ENCODE data around the gene STAT3. TPM values are rescaled to one million over a fixed set of nuclear protein-coding genes. Genes with fewer than 3 reads are reported as not detected.
A peak's percentile ranks its signal among the peaks of the same experiment; 100 is the strongest.

STAT3 gene
- total RNA-seq, 8 experiments from 2014 or later, result 31.4 to 386 (median 106) TPM

DNA sequence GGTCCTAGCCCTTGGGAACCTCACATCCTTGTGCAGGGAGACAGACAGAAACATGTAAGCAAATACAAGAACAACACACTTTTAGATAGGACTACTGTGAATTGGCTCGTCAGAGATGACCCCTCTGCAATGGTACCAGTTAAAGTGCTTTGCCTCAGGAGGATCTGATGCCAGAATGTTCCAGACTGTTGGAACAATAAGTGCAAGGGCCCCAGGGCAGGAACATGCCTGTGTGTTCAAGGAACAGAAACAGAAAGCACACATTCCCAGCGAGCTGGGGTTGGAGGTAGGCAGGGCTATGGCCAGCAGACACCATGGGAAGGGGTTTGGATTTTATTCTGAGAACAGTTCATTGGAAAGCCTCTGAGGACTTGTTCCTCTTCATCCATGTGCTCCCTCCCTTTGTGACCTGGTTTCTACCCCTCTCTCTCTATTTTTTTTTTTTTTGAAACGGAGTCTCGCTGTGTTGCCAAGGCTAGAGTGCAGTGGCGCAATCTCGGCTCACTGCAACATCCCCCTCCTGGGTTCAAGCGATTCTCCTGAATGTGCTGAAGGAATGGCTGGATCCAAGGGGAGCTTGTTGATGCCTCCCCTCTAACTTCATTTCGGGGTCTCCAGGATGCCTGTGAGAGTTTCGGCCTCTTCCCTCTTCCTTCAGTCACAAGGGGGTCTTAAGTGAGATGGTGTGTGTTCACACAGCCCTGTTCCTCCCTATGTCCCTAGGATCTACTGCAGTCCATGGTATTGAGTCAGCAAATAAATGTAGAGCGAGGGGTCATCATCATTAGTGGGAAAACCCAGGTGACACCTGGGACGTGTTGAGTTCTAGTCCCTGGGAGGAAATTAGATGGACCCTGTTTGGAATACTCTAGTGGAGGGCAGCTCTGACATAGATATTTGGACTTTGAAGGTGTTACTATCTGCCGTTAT is 93.5 kb downstream of the STAT3 start:
- peak in 2 of 8 experiments; percentile 28 to 45 for ATAC-seq (replicated peaks in 6 of 8)
- Histone ChIP-seq H3K27ac (no peak overlapping the region), H3K4me1 (replicated peaks in 1 of 2) (peaks cover 0 to 13% of the 10 kb centered on the region in 2 donors), H3K4me3 (no peak overlapping the region)
- 56 to 96% (median 77%) methylated on average over 3 to 10 of the region's 12 CpGs; no CpG with 5 or more reads in 2 of the 10 experiments for WGBS, 10 experiments
- in situ Hi-C loops (cut with MboI; ENCODE audit: low pct_unique_long_range_greater_than_20kb in 2 of 9, low sequenced_read_pairs in 9 of 9, unreplicated experiment in 9 of 9), result no loop called here

DNA sequence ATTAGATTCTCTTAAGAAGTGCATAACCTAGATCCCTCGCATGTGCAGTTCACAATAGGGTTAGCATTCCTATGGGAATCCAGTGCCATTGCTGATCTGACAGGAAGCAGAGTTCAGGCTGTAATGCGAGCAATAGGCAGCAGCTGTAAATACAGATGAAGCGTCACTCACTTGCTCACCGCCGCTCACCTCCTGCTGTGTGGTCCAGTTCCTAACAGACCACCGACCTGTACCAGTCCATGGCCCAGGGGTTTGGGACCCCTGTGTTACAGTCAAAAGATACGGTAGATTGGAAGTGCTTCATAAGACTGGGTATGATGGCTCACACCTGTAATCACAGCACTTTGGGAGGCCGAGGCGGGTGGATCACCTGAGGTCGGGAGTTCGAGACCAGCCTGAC is 97.1 kb downstream of the STAT3 start:
- H3K4me3 ChIP-seq, result no peak overlapping the region
- WGBS, 10 experiments, result 78 to 100% (median 95%) methylated on average over 1 to 5 of the region's 11 CpGs; no CpG with 5 or more reads in 3 of the 10 experiments
- ATAC-seq (replicated peaks in 6 of 8), result no peak

DNA sequence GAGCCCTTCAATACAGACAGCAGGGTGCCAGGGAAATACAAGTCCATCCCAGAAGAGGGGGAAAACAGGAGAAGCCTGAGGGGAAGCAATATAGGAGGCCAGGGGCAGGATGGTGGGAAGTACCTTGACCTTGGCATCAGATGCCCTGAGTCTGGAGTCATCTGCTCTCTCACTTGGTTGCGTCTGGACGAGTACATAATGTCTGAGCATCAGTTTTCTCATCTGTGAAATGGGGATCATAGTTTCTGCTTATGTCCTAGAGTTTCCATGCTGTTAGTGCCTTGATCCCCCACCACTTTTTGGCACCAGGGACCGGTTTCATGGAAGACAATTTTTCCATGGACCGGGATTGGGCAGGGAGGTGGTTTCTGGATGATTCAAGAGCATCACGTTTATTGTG is 97.7 kb downstream of the STAT3 start:
- Histone ChIP-seq H3K4me1 (replicated peaks in 1 of 2) (peaks cover 0 to 16% of the 10 kb centered on the region in 2 donors), H3K27ac (no peak overlapping the region), H3K4me3 (no peak overlapping the region)
- no peak for ATAC-seq (replicated peaks in 6 of 8)
- in situ Hi-C loops (cut with MboI; ENCODE audit: low pct_unique_long_range_greater_than_20kb in 2 of 9, low sequenced_read_pairs in 9 of 9, unreplicated experiment in 9 of 9), result no loop called here
- WGBS, 10 experiments, result 0 to 100% (median 83%) methylated on average over 1 to 3 of the region's 5 CpGs; no CpG with 5 or more reads in 4 of the 10 experiments

More for the DNA sequence above, 97.1 kb downstream of the STAT3 start:
- no peak overlapping the region for H3K27ac ChIP-seq
- H3K4me1 ChIP-seq (replicated peaks in 1 of 2), result peaks cover 0 to 16% of the 10 kb centered on the region in 2 donors
- in situ Hi-C loops (cut with MboI; ENCODE audit: low pct_unique_long_range_greater_than_20kb in 2 of 9, low sequenced_read_pairs in 9 of 9, unreplicated experiment in 9 of 9), result no loop called here

DNA sequence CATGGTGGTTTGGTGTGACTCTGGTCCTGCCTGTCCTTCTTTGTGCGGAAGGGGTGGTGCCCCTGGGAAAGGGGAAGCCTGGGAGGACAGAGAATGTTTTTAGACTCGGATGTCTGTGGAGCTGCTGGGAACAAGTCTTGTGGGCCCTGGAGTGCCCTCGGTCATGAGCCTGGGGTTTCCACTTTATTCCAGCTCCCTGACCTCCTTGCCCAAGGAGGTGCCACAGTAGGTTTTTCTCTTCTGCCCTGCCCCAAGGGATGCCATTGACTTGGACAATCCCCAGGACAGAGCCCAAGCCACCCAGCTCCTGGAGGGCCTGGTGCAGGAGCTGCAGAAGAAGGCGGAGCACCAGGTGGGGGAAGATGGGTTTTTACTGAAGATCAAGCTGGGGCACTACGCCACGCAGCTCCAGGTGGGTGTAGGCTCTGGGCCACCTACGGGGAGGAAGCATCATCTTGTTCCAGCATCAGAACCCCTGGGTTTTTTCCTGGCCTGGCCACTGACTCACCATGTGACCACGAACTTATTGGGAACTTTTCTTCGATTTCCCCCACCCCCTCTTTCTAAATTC is 98.5 kb downstream of the STAT3 start:
- WGBS, 10 experiments, result 60 to 100% (median 89%) methylated on average over 1 to 7 of the region's 9 CpGs; no CpG with 5 or more reads in 2 of the 10 experiments
- no peak for ATAC-seq (replicated peaks in 6 of 8)
- Histone ChIP-seq H3K4me1 (replicated peaks in 1 of 2) (peaks cover 0 to 16% of the 10 kb centered on the region in 2 donors), H3K27ac (no peak overlapping the region), H3K4me3 (no peak overlapping the region)
- in situ Hi-C loops (cut with MboI; ENCODE audit: low pct_unique_long_range_greater_than_20kb in 2 of 9, low sequenced_read_pairs in 9 of 9, unreplicated experiment in 9 of 9), result no loop called here

DNA sequence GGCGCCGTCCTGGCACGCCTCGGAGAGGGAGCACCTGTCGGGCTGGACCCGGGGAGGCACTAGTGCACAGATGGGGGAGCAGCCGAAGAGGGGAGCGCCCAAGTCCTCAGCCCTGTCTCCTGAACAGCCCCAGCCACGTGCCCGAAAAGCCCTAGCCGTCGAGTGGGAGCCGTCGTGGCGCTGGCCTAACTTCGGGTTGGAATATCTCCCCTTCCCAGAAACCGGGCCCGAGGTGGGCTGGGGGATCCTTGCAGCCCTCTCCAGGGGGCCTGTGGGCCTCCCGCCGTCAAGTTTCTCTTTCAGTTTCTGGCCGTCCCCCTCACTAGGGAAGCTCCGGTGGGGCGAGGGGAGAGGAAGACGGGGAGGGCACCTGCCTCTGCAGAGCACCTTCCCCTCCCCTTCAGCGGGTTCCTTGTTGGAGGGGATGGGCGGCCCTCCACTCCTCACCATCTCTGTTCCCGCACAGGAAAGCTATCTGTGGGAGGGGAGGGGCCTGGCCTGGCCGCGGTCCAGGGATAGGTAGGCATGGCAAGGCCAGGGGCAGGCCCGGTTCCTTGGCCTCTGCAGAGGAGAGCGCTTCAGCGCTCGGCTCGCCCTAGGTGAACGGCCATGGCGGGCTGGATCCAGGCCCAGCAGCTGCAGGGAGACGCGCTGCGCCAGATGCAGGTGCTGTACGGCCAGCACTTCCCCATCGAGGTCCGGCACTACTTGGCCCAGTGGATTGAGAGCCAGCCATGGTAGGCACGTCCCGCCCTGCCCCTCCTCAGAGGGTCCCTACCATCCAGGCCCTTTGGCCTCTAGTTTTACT is 99.2 kb downstream of the STAT3 start:
- Histone ChIP-seq H3K4me3 (peak overlapping the region in 2 of 5 donors; percentile 32 to 33), H3K4me1 (replicated peaks in 1 of 2) (peaks cover 0 to 16% of the 10 kb centered on the region in 2 donors), H3K27ac (no peak overlapping the region)
- 85 to 100% (median 95%) methylated on average over 1 to 5 of the region's 44 CpGs; no CpG with 5 or more reads in 6 of the 10 experiments for WGBS, 10 experiments
- in situ Hi-C loops (cut with MboI; ENCODE audit: low pct_unique_long_range_greater_than_20kb in 2 of 9, low sequenced_read_pairs in 9 of 9, unreplicated experiment in 9 of 9), result no loop called here
- no peak for ATAC-seq (replicated peaks in 6 of 8)

DNA sequence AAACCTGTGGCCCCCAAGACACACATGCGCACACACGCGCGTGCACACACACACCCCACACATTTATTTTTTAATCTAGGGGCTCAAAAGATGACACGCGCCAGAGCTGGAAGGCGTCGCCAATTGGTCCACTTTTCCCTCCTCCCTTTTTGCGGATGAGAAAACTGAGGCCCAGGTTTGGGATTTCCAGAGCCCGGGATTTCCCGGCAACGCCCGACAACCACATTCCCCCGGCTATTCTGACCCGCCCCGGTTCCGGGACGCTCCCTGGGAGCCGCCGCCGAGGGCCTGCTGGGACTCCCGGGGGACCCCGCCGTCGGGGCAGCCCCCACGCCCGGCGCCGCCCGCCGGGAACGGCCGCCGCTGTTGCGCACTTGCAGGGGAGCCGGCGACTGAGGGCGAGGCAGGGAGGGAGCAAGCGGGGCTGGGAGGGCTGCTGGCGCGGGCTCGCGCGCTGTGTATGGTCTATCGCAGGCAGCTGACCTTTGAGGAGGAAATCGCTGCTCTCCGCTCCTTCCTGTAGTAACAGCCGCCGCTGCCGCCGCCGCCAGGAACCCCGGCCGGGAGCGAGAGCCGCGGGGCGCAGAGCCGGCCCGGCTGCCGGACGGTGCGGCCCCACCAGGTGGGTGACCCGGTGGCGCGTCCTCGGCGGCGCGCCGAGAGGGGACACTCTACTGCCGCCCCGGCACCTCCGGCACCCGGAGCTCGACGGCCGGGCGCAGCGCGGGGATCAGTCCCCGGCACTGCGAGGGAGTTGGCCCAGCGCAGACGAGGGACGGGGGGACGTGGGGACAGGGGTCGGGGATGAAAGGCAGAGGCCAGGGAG is 100.1 kb downstream of the STAT3 start, which contains the start of gene STAT5A:
STAT5A (plus strand) TSS at position 522 of the 826 bp plus-strand sequence. CDS start 914 bp downstream, outside the sequence.
- peak within 1 kb of the TSS; percentile 21 to 35 (median 32) for H3K4me3 ChIP-seq
- in situ Hi-C loops (cut with MboI; ENCODE audit: low pct_unique_long_range_greater_than_20kb in 2 of 9, low sequenced_read_pairs in 9 of 9, unreplicated experiment in 9 of 9), result no loop called here
- H3K4me1 ChIP-seq (replicated peaks in 1 of 2), result peaks cover 0 to 16% of the 10 kb centered on the region in 2 donors
- 13 to 100% (median 42%) methylated on average over 1 to 17 of the region's 88 CpGs; no CpG with 5 or more reads in 6 of the 10 experiments for WGBS, 10 experiments
- H3K27ac ChIP-seq, result peak within 1 kb of the TSS in 1 of 2 donors; percentile 71
- peak; percentile 79 to 96 (median 92) for ATAC-seq (replicated peaks in 6 of 8)

DNA sequence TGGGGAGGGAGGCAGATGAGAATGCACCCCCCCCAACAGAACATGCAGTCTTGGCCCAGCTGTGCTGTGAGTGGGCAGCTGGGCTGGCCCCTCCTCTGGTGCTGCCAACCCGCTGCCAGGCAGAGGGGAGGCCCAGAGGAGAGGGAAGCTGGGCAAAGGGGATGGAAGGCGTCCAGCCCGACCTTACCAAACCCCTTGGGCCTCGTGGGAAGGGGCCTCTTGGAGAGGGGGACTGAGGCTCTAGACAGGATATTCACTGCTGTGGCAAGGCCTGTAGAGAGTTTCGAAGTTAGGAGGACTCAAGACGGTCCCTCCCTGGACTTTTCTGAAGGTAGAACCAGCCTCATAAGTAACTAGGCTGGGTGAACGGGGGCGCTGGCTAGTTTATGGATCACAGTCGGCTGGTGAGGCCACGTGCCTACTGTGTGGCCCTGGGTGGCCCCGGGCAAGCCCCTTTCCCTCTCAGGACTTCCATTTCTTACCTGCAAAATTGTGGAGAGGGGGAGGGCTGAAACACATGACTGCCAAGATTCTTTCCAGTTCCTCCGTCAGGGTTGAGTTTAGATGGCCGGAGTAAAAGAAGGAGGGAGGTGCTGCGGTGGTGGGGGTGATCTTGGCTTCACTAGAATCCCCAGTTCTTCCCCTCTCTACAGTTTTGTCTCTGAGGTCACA is 100.8 kb downstream of the STAT3 start:
- in situ Hi-C loops (cut with MboI; ENCODE audit: low pct_unique_long_range_greater_than_20kb in 2 of 9, low sequenced_read_pairs in 9 of 9, unreplicated experiment in 9 of 9), result no loop called here
- Histone ChIP-seq H3K27ac (no peak overlapping the region), H3K4me3 (no peak overlapping the region), H3K4me1 (replicated peaks in 1 of 2) (peaks cover 0 to 16% of the 10 kb centered on the region in 2 donors)
- WGBS, 10 experiments, result 9 to 80% (median 30%) methylated on average over 1 to 10 of the region's 14 CpGs; no CpG with 5 or more reads in 3 of the 10 experiments
- ATAC-seq (replicated peaks in 6 of 8), result peak in 4 of 8 experiments; percentile 3 to 60 (median 34)

DNA sequence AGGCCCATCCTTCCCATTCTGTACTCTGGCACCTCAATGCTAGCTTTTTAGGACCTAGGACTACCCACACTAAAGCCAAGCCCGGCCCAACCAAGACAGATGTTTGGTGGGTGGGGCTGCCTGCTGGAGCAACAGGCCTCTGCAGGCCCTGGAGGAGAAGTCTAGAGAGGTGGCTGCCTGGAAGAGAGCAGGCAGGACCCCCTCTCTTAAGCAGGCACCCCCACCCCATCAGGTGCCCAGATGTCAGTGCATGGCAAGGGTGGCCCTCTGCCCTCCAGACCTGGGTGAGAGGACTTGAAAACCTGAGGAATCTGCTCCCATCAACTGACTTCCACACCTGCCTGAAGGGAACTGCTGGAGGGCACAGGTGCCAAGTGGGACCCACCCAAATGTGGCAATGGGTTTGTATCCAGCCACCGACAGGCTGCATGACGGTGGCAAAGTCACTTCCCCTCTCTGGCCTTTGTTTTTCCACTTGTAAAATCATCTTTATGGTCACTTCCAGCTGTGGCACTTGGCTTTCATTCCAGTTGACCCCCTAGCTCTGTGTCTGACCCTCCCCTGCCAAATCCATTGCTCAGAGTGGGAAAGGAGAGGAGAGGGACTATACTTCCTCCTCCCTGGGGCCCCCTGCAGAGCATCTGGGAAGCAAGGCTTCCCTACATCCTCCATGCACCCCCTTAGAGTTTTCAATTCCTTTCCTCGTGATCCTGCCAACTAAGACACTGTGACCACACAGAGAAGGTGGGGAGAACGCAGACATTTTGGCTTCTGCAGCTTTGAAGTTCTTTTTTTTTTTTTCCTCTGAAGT is 101.6 kb downstream of the STAT3 start:
- Histone ChIP-seq H3K27ac (no peak overlapping the region), H3K4me3 (no peak overlapping the region), H3K4me1 (replicated peaks in 1 of 2) (peaks cover 0 to 18% of the 10 kb centered on the region in 2 donors)
- in situ Hi-C loops (cut with MboI; ENCODE audit: low pct_unique_long_range_greater_than_20kb in 2 of 9, low sequenced_read_pairs in 9 of 9, unreplicated experiment in 9 of 9), result no loop called here
- WGBS, 10 experiments, result 20 to 100% (median 78%) methylated on average over 1 to 3 of the region's 5 CpGs; no CpG with 5 or more reads in 2 of the 10 experiments
- ATAC-seq (replicated peaks in 6 of 8), result peak in 2 of 8 experiments; percentile 6 to 38

DNA sequence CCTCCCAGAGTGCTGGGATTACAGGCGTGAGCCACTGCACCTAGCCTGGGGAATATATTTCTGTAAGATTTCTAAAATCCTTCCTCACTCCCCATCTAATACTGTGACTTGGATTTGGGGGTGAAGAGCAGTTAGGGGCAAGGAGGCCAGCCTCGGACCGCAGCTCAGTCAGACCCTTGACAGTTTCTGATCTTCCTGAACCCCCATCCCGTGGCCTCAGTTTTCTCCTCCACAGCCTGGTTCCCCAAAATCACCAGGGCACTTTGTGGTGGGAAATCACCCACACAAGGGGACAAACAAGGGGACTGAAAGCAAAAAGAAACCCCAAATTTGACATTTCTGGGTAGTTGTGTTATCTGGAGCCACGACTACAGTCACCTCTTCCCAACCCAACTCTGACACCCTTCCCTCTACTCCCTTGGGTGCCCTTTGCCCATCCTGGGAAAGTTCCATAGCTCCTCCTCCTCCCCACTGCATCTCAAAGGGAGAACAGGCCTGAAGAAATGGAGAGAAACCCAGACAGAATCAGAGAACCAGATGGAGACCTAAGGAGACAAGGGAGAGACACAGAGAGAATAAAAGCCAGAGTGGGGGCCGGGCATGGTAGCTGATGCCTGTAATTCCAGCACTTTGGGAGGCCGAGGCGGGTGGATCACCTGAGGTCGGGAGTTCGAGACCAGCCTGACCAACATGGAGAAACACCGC is 102.7 kb downstream of the STAT3 start:
- in situ Hi-C loops (cut with MboI; ENCODE audit: low pct_unique_long_range_greater_than_20kb in 2 of 9, low sequenced_read_pairs in 9 of 9, unreplicated experiment in 9 of 9), result no loop called here
- Histone ChIP-seq H3K4me3 (no peak overlapping the region), H3K4me1 (replicated peaks in 1 of 2) (peaks cover 4 to 11% of the 10 kb centered on the region in 2 donors), H3K27ac (no peak overlapping the region)
- ATAC-seq (replicated peaks in 6 of 8), result no peak
- WGBS, 10 experiments, result 77 to 94% (median 89%) methylated on average over 1 to 7 of the region's 11 CpGs; no CpG with 5 or more reads in 2 of the 10 experiments

DNA sequence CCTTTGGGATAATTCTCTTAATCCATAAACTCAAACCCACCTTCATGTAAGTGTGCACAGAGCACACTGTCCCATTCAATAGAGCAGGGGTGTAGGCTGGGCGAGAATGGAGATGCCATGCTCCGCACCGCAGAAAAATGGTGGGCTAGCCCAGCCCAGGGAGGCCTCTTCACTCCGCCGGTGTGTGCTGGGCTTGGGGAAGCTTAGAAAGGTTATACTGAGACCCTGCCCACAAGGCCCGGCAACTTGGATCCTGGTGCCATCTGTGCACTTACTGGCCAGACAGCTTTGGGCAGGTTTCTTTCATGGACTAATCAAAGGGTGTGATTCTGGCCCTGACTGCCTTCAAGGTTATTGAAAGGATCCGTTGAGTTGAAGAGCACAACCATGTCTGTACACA is 103.7 kb downstream of the STAT3 start:
- 67 to 100% (median 85%) methylated on average over 1 to 6 of the region's 7 CpGs; no CpG with 5 or more reads in 3 of the 10 experiments for WGBS, 10 experiments
- no peak for ATAC-seq (replicated peaks in 6 of 8)
- Histone ChIP-seq H3K4me3 (no peak overlapping the region), H3K27ac (no peak overlapping the region), H3K4me1 (replicated peaks in 1 of 2) (peaks cover 4 to 11% of the 10 kb centered on the region in 2 donors)
- in situ Hi-C loops (cut with MboI; ENCODE audit: low pct_unique_long_range_greater_than_20kb in 2 of 9, low sequenced_read_pairs in 9 of 9, unreplicated experiment in 9 of 9), result no loop called here

Measured in motor neuron (in vitro differentiated cells).